Right forelimb (tissue), 1 donor: ENCODE results near the gene FBN2.

ENCODE experiments used
- DNase-seq: peaks from one replicate; pipeline ENCODE4 v3.0.0-alpha.2; 2018

The FBN2 gene

DNA sequence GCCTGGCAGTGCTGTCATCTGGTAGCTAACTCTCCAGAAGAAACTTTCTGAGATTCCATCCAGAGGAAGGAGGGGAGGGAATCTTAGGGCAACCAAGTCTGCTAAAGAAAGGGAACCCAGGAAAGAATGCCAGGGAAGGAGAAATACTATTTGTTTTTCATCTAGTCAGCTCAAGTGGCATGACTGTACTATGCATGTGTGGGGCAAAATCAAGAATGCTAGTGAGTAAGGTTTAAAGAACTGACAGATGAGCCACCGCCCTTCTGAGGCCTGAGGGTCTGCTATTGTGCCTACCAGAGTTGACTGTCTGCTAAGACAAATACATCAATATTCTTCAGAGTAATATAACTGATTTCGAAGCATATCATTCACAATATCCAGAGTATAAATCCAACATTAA is 250.3 kb downstream of the FBN2 start:
- DNase-seq: no peak

DNA sequence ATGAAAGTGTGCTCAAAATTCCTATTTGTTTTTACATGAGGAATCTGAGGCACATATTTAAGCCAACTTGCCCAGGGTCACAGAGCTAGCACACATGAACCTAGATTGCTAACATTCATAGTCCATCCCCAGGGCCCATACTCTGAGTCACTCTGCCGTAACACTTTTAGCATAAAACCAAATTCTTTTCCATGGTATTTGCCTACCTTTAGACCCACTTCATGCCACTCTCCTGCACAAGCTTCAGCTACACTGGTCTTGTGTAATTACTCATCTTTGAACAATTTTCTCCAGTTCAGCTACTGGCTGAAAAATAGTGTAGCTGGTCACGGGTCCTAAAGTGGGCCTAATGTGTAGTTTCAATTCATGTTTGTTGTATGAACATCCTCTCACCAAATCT is 253.8 kb downstream of the FBN2 start:
- DNase-seq: no peak

DNA sequence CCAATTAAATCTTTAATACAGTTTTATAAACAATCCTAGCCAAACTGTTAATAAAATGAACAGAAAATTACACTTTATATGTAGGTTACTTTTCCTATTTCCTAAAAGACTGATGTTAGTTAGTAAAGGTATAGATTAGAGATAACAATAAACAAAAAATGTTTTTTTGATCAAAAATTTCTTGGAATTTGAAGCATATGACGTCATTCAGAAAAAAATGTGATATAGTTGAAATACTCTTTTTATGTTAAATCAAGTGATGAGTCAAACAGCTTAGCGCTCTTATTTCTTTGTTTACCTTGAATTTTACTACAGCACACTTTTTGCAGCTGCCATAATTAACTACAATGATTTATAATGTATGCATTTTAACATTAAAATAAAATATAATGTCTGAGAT is 258.7 kb downstream of the FBN2 start:
- DNase-seq: no peak

DNA sequence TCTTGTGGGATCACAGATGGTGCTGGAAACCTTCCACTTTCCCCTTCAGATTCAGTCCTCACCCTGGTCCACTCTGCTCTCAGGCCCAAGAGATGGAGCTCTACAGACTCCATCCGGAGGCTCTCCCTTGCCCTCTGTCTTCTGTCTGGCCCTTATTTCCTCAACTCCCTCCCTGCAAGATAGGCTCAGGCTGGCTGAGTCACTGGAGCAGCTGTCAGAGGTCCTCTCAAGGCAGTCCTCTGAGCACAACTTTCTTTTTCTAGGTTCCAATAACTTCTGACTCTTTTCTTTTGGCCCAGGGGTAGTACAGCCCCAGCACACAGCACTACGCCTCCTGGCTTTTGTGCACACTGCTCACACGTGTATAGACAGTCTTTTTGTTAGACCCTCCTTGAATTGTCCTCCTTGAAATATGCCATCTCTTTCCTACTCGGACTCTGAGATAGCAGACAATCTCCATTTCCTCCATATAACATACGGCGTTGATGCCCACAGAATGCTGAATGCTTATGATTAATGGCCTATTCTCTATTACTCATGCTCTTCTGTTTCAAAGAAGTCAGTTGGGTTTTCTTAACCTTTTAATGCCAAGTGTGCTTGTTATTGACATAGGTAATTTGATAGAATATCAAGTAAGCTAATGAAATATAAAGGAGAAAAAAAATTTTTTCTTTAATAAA is 261.4 kb downstream of the FBN2 start:
- no peak for DNase-seq

DNA sequence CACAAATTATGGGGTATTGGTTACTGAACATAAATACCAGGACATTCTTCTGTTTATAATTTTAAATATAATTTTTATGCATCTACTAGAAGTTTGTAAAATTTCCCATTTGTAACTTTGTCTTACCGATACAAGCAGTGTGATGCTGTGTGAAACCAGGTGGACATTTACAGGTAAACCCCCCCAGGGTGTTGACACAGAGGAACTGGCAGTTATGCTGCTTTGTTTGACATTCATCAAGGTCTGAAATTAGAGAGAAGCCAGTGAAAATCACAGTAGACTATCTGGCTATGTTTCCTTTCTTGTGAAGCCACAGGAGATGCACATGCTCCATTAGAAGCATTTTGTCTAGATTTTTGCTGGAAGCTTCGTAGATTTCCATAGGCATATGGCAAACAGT is 263.6 kb downstream of the FBN2 start:
- no peak for DNase-seq

DNA sequence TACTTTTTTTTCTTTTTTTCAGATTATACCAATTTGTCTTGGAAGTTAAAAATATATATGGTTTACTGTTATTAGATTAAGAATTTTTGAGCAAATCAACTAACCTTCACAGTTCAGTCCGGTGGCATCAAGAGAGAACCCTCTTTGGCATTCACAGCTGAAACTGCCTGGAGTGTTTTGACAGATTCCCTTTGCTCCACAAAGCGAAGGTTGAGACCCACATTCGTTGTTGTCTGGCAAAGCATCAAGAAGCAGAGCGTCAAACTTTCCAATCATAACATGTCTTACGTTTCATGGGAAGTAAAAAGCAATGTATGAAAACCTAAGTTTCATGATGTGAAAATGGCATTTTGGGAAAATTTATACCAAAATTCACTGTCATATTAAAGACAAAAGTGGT is 264.3 kb downstream of the FBN2 start:
- no peak for DNase-seq

DNA sequence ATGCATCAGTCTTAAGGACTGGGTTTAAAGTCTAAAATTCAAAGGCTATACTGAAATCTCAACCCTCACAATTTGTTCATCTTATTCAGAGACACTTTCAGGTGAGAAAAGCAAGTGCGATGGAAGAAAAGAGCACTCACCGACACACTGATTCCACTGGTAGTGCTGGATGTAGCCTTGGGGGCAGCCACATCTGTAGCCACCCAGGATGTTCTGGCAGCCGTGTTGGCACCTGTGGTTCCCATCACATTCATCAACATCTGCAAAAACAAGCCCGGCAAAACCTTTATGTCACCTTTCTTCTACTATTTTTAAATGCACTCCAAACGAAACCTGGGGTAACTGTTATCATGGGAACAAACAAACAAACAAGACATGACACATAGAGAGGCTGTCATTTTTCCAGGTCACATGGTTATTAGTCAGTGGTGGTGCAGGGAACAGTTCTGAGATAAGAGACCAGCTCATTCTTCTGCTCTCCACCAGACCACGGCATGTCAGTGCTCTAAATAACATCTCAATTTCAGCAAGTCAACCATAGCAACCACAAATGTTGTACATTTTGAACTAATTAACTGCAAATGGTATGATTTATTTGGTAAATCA is 266.1 kb downstream of the FBN2 start:
- no peak for DNase-seq

DNA sequence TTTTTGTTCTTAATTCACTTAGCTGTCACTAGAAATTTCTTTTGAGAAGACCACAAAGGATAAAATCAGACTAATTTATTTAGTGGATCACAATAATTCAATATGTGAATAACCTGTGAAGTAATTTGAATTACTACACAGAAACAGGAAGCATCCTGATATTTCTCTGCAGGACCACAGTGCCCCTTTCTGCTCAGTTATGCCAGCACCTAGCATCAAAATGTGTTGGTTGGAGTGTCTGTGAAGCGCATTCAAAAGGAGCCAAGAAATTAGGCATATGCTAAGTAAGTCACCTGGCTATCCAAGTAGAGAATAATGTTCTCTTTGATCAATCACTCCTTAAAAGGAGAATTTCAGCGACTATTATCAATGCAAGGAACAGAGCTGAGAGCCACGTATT is 267.0 kb downstream of the FBN2 start:
- DNase-seq: no peak

DNA sequence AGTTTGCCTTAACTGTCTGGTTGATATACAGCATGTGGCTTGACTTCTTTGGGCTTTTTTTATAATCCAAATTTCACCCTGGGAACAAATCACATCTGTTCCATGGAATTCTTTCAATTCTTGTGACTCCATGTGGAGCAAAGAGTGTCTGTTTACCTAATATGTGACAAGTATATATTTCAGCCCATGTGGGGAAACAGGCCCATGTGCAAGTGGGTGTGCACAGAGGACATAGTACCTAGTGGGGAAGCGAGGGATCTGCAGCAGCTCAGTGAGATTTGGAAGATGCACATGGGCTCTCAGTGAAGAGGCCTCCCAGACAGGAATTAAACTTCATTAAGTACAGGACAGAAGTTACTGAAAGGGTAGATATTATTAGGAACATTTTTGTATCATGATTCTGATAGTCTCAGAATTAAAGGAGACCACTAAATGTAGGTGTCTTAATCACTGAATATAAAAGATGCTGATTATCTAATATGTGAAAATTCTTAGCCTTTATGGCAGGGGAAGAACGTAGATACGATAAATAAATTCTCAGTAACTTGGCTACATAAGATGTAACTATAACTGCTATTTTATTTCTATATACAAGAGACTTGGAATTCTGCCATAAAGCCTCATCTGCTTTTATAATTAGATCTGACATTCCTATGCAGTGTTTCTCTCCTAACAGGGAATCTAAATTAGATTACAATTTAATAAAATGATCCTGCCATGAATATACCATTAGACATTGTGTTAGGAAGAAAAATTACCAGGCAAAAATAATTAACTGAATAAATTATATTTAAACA is 273.3 kb downstream of the FBN2 start:
- DNase-seq: no peak

DNA sequence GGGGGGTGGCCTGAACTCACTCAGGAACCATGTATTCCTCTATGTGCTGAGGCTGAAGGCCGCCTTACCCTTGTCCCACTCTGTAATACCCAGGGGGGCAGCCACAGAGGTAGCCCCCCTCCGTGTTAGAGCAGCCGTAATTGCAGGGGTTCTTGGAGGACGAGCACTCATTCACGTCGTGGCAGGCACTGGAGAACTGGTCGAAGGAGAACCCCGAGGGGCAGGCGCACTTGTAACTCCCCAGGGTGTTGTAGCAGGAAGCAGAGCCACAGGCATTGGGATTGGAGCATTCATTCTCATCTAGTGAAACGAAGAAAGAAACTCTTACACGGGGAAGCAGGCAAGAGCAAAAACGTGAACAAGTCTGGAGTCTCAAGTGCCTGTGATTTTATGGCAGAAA is 274.7 kb downstream of the FBN2 start:
- DNase-seq: no peak

DNA sequence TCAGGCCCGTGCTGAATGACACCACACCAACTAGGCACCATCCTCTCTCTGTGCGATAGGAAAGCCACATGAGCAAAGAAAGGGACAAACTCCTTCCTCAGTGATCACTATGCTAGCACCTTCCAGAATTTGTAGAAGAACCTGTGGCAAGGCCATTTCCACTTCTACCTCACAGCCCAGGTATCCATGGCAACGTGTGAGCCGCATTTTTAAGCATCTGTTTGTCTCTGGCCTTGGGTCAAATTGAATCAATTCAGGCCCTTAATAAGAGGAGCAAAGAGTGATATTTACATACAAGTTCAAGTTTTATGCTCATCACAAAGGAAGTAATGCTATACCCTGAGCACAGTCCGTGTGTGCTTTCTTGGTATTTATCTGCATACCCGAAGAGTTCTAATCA is 275.1 kb downstream of the FBN2 start:
- DNase-seq: no peak

DNA sequence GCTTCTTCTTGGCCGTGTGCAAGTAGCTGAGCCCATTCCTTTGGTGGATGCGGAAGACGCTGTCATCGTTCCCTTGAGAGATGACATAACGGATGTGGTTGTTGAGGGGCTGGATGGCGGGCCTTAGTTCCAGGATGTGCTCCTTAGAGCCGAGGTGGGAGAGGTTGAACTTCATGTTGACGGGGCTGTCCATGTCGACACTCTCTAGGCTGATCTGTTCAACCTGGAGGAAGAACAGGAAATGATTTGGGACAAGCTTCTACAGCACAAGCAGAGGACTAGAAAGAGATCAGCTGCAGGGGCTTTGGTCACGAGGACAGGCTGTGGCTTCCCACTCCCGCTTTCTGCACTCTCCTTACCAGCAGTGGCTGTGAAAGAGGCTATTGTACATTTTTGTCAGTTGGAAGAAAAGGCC is 278.4 kb downstream of the FBN2 start:
- DNase-seq: no peak

DNA sequence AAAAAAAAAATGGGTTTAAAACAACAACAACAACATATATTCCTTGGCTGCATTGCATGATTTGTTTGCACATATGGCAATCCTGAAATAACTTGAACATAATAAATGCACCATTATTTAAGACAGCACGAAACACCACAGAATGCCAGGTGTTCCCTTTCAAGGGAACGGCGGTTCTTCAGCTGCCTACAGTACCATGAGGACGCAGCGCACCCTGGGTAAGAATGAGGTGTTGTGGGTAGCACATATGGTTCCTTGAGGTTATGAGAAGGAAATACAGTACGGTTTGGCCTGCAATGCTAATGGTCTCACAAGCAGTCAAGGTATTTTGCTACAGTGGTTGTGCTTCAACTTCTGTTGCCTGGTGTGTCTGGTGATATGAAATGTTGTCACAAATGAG is 279.7 kb downstream of the FBN2 start:
- no peak for DNase-seq

DNA sequence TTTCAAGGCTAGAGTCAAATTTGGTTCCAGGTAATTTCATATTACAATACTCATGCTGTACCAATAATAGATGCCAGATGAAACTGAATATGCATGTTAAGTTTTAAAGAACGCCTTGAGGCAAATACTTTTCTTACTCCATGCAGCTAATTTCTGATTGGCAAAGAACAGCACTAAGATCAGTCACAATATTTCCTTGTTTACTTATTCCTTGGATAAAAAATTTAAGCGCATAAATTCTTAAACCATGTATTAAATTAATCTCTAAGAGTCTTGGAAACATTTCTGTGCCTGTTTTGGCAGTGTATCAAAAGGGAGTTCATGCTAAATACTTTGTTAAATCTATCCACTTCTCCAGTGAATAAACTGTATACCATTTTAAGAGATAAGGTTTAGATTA is 281.0 kb downstream of the FBN2 start:
- no peak for DNase-seq

DNA sequence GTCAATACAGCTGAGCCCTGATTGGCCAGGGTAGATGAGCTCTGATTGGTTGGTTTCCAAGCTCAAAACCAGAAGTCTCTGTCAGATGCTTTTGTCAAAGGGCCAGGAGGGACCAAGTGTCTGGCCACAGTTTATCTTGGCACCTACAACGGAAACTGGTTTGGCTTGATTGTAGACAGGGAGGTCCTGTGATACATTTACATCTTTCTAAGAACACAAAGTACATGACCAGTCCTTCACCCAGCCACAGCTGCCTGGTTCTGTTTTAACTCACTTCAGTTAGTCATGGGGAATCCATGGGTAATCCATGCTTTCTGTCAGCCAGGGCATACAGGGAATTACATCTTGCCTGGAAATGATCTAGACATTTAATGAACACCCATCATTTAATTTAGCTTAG is 283.3 kb downstream of the FBN2 start:
- DNase-seq: no peak

DNA sequence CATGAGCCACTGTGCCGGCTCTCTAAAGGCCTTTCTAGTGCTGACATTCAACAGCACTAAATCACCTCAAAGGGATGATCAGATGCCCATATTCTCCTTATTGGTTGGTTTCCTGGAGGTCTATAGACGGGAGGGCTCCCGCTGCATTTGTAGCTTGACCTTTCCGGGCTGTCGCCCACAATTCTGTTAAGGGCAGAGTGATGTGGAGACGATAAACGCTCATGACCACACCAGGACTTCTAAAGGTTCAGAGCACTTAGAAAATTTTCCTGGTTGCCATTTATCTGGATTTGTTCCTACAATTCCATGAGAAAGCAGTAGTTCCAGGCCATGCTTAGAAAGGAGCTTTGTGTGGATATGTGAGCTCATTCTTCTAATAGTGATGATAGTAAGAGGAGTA is 284.2 kb downstream of the FBN2 start:
- DNase-seq: no peak

DNA sequence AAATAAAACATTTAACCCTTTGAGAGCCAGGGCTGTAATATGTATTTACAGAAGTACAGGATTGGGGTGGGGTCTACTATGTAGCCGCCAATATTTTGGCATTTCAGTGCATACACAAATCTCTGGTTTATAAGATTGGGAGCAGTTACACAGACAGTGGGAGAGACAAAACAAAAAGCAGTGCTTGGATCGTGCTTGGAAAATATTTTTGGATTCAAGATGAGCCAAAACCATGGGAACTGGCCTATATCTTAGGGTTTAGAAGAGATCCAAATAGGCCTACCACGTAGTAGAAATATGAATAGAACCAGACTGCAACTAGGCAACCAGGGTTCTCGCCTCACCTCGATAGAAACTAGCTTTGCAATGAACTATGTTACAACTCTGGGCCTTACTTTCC is 284.9 kb downstream of the FBN2 start:
- no peak for DNase-seq

DNA sequence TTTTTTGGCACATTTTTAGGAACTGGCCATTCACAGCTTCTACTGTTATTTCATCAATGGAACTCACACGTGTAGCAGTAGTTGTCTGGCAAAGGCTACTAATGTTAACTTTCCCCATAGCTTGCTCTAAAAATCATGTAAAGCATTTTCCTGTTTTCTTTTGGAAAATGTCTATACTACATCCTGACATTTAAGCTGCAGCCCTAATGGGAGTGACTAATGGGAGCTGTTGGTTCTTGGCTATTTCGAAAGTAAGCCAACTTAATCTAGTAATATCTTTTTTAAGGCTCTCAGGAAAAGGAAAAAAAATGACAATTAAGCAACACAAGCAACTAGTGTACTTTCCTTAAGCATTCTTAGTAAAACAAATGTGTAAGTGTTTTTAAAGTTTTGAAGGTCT is 285.3 kb downstream of the FBN2 start:
- no peak for DNase-seq

DNA sequence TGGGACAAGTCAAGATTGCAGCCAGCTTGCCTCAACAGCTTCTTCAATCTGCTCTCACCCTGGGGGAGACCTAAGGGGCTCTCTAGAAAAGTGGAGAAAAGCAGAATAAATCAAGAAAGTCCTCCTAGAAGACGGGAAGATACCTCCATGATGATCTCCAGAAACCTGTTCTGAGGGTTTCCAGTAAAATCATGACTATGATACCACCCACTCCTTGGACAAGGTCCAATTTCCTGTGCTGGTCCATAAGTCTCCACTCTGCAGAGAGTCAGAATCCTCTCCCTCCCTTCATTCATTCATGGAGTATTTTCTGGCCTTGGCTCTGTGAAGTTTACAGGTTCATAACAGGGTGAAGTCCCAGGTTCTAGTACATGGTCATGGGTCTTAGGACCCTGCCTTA is 285.8 kb downstream of the FBN2 start:
- no peak for DNase-seq

DNA sequence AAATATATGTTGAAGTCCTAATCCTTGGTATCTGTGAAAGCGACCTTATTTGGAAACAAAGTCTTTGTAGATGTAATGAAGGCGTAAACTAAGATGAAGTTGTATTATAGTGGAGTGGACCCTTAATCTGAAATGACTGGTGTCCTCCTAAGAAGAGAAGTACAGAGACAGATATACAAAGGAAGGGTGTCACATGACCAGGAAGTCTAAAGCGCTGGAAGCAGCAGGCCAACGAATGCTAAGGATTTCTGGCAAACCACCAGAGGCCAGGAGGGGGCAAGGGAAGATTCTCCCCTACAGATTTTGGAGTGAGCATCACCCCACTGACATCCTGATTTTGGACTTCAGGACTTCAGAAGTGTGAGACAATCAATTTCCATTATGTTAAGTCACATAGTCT is 292.1 kb downstream of the FBN2 start:
- DNase-seq: no peak

DNA sequence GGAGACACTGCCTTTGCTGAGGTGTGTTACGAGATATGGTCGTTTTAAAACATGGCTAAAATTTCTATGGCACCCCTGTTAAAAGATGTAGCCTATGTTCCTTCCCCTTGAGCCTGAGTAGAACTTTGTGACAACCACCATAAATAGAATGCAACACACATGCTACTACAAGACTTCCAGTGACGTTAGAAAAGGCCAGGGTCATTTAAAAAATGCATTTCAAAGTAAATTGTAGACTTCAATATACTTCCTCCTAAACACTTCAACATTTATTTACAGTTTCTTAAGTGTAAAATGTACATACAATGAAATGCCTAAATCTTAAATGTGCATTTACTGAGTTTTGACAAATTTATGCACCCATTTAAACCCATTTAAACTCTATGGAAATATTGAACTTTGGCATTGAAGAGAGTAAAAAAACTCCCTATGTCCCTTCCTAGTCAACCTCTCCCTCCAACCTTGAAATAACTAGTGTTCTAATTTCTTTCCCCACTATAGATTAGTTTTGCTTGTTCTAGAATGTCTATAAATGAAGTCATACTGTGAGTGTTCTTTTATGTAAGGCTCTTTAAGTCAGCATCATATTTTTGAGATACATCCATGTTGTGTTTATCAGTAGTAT is 294.0 kb downstream of the FBN2 start:
- no peak for DNase-seq

DNA sequence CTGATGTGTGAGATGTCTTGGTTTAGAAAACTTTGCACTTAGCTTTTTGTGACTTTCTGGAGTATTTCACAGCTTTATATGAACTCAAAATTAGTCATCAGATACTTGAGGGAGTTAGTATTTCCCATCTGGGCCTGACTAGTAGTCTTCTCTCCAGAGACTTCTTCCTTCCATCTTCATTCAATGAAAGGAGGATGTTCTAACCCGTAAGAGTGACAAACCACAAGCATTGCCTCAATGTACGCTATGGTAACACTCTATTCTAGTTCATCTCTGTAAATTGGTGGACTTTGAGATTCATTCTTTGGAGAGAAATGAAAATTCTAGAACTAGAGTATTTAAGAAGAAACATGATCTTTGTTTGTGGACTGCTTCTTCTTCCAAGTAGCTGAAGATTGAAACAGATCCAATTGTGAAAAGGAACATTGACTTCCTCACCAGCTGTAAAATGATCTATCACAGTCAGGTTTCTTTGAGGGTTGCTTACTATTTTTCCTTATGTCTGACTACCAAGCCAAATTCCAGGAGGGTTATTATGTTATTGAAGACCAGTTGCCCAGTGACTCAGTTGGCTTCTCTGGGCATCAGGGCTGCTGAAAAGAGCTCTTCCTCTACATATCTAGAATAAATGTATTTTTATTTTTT is 296.9 kb downstream of the FBN2 start:
- DNase-seq: no peak

DNA sequence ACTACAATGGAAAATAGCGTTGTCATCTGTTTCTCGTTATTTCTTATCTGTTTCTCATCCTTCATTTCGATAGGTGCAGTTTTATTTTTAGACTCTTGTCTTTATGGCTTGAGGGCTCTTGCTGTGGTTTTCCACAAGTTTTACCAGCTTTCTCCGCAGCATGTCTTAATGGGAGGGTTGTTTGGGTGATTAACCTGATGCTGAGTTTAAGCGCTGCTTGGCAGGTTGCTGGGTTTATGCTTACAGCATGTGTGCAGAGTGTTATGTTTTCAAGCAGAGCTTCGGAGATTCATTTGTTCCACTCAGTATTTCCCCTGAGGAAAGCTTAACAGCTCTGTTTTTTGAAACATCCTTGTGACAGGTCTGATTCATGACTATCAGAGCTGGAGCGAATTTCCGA is 300.5 kb downstream of the FBN2 start:
- DNase-seq: no peak
